Activated CD4-positive, alpha-beta T cell treated with anti-CD3 and anti-CD28 coated beads, Interleukin-2, amount 50 U/mL, for 16 hours (primary cell): Measurements from ENCODE around the gene LAMA5.

Experiments used
- DNase-seq: peaks from one replicate; pipeline ENCODE4 v3.0.0-alpha.2; 2020

The LAMA5 gene

DNA sequence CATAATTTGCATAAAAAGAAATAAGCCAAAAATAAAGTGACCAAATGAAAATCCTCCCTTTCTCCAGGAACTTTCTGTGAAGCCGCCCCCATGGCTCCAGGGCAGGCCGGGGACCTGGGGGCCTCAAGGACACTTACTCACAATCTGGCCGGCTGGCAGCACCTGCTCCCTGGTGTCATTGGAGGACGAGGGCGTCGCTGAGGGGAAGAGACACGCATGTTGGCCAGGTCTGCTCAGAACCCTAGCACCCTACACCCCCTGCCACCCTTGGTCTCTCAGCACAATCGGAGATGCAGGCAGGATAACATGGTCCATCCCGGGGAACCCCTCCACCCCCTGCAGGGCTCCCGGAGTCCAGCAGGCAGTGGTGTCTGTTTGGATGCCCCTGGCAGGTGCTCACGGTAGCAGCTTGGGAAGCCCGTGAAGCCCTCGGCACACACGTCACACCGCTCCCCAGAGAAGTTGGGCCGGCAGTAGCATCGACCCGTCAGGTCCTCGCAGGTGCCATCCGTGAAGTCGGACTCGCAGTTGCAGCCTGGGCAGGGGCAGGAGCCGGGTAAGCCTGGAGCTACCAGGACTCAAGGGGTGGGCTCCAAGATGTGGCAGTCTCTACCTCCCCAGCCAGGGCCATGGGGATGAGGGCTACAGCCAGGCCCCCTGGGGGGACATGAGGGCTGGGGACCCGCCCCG is 21.3 kb downstream of the LAMA5 start:
- no peak for DNase-seq

DNA sequence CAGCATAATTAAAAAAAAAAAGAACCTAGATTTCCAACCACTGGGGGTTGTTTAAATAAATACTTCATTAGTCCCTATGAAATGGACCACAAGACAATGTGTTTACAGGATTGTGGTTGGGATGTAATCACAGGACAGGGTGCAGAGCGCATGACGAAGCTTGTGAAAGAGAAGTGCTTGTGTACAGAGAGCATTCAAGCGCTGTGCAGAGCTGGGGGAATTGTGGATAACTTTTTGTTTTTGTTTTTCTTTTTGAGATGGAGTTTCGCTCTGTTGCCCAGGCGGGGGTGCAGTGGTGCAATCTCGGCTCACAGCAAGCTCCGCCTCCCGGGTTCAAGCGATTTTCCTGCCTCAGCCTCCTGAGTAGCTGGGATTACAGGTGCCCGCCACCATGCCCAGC is 22.3 kb downstream of the LAMA5 start:
- no peak for DNase-seq

DNA sequence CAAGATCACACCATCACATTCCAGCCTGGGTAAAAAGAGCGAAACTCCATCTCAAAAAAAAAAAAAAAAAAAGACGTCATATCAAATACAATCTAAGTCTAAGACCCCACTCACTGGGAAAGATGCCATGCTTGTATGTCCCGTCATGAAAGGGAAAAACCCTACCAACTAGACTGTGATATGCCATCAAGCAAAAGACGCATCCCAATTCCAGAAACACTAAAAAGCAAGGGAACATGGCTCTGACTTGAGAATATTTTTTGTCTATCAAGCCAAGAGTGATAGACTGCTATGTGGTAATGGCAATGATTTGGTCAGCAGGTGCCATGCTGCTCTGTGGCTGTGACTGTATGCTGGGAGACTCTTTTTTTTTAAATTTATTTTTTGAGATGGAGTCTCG is 23.0 kb downstream of the LAMA5 start:
- no peak for DNase-seq

DNA sequence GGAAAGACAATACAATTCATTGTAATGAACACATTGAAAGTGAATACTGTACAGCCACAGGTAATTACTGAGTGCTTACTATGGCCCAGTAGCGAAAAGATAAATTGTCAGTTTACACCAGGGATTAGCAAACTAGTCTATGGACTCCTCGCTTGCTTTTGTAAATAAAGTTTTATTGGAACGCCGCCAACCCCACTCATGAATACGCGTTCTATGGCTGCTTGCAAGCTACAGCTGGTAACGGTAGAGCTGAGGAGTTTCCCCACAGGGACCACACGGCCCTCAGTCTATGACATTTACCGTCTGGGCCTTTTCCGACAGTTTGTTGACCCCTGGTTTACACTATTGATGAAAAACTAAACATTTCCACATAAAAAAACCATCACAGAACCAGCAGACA is 24.2 kb downstream of the LAMA5 start:
- no peak for DNase-seq

DNA sequence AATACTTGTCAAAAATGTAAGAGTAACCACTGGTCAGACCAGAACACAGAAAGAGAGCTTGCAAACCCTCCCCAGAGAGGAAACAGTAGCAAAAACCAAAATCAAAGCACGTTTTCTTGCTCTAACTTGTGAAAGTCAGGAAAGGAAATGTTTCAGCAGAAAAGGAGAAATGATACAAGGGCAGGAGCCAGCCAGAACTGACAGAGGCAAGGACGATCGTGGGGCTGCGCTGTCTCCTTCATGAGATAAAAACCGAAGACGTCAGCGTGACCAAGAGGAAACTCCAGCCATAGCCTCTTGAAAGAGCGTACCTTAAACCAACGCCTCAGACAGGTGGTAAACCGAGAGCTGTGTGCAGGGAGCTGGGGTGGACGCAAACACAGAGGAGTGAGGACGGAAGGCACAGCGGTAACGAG is 27.5 kb downstream of the LAMA5 start:
- DNase-seq, result no peak

DNA sequence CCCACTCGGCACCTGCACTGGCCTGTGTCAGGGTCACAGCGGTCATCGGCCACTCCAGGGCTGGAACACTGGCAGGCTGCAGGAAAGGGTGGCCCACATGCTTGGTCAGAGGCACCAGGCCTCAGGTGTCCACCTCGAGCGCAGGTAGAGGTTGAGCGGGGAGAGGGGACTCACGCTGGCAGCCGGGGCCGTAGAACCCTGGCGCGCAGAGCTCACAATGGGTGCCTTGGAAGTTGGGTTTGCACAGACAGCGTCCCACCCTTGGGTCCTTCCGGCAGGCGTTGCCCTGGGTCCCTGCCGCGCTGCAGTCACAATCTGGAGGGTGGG is 28.9 kb downstream of the LAMA5 start:
- DNase-seq, result no peak

DNA sequence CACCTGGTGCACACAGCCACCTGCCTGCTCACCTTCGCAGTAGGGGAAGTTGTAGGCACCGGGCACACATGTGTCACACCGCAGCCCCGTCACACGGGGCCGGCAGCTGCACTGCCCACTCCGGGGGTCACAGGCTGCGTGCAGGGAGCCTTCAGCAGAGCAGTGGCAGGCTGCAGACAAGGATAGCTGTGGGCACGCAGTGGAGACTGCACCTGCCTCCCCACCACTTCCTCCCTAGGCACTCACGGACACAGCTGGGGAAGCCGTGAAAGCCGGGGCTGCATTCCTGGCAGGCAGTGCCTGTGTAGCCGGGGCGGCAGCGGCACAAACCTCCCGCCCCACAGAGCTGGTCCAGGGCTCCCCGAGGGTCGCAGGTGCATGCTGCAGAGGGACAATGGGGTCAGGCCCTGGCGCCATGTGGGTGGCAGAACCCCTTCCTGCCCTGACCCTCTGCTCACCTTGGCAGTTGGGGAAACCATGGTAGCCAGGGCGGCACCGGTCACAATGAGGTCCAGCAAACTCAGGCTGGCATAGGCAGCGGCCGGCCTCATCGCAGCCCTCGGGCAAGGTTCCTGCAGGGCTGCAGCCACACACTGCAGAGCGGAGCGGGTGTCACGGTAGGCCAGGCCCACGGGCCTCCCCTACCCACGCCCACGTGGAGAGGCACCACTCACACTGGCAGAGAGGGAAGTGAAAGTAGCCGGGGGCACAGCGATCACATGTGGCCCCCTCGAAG is 29.4 kb downstream of the LAMA5 start:
- no peak for DNase-seq

DNA sequence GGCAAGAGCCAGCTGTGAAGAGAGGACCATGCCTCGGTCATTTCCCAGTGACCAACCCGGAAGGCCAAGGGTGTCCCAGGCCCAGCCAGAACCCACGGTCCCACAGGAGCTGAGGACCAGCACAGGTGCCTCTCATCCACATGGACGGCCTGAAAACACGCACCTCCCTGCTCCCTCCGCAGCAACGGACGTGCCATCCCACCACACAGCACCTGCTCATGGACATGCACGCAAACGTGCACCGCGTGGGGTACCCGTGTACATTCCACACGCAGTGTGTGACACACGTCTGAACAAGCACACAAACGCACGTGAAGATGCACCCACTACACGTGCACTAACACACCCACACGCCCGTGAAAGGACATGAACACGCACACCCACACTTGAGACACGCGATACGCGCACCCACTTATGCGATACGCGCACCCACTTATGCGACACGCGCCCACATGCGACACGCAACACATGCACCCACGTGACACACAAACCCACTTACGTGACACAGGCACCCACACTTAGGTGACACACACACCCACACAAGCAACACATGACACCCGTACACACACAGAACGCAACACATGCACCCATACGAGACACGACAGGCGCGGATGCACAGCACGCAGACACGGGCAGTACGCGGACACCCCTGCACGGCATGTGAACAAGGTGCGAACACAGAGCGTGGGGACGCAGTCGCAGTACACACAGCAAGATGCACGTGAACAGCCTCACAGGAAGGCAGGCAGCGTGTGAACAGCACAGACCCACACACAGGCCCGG is 30.1 kb downstream of the LAMA5 start:
- no peak for DNase-seq

DNA sequence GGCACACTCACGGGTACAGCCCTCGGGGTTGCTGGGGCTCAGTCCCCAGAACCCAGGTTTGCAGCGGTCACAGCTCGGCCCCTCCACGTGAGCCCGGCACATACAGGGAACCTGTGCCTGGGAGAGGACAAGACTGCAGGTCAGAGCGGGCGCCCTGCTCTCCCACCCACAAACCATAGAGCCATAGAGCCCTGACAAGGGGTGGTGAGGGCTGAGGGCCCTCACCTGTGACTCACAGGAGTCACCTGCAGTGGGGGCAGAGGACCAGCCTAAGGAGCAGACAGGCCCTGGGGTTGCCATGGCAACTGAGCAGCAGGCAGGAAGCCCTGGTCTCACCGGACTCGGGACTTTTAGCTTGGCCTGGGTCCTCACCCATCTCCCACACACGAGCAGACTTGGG is 30.8 kb downstream of the LAMA5 start:
- no peak for DNase-seq

DNA sequence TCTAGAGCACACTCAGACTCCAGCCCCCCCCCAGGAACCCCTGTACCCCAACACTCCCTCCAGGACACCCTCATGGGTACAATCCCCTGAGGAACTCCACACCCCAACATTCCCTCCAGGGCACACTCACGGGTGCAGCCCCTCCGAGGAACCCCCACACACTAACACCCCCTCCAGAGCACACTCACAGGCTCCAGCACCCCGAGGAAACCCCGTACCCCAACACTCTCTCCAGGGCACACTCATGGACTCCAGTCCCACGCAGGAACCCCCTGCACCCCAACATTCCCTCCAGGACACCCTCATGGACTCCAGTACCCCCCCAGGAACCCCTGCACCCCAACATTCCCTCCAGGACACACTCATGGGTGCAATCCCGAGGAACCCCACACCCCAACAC is 31.6 kb downstream of the LAMA5 start:
- DNase-seq, result no peak

DNA sequence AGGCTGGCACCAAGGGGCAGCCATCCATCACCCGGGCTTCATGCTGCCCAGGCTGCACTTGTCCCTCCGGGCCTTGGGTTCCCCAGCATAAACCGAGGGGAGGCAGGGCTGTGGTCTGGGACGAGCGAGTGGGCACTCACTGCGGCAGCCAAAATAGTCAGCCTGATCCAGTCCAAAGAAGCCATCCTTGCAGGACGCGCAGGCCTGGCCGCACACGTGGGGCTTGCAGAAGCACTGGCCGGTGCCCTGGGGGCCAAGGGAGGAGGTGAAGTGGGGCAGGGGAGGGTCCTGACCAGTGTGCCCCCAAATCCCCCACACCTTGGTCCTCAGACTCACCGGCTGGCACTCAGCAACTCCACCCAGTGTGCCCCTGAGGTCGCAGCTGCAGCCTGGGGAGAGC is 32.2 kb downstream of the LAMA5 start:
- no peak for DNase-seq

DNA sequence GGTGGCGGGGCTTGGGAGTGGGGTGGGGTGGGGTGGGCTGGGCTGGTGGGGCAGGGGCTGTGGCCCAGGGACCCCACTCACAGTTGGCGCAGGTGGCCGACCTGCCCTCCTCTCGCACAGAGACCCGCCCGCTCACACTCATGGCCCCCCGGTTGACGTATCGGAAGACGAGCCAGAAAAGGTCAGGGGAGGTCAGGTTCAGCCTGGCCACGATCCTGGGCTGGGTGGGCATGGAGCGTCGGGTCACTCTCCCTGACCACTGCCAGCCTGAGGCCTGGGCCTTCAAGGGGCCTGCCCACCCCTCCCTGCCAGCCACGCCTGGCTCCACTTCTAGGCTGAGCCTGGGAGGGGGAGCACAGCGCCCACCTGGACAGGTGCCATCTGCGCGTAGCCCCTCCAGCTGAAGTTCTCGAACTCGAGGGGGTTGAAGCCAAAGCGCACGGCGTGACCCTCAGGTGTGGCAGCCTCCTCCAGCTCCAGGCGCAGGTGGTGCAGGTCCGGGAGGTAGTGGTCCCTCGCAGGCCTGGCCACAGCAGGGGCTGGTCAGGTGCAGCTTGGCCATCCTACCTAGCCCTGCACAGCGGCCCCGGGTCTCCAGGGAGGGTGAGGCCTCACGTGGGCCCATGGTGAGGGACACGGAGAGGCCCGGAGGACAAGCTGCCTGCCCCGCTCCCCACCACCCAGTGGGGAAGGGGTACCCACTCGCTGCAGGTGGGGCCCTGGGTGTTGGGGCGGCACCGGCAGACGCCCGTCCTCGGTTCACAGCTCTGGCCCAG is 33.1 kb downstream of the LAMA5 start:
- DNase-seq, result no peak

DNA sequence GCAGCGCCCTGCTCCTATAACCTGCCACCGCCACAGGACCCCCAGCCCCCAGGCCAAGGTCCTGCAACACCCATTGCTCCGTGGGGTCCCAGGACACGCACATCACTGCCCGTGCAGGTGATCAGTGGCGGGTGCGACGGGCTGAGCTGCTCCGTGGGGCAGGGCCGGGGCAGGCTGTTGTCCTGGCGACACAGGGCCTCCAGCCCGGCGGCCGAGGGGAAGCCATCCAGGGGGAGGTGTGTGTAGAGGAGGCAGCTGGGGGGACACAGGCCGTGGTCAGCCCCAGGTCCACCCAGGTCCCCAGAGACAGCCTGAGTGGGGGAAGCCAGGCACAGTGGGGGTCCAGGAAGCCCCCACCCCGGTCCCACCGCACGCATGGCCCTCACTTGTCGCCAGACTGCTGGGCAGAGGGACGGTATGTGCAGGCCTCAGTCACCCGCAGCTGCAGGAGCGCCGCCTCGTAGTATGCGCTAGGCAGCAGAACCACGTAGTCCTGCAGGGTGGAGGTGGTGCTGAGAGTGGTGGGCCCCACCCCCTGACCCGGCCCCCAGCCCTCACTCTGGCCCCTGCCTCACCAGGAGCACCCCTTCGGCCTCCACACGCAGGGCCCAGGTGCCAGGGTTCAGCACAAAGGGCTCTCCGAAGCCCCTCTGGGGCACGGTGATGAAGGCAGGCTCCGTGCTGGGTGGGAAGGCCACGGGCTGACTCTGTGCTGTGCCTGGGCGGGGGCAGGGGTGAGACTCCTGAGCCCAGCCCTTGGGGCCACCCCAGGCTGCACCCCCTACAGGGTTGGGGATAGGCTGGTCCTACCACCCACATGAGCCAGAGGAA is 33.9 kb downstream of the LAMA5 start:
- no peak for DNase-seq

DNA sequence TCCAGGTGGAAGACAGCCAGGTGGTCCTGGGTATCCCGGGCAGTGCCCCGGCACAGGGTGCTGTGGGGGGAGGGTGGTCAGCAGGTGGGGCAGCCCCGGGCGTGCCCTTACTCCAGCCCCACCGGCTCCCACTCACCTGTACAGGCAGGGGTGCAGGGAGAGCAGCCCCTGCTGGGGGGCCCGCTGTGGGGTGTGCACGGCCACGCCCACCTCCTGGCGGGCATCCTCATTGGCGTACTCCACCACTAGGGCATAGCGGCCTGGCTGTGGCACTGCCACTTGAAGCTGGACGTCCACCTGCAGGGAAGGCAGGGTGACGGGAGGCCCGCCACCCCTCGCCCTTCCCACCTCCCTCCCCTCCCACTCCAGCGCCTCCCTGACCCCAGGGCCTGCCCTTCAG is 34.7 kb downstream of the LAMA5 start:
- no peak for DNase-seq

DNA sequence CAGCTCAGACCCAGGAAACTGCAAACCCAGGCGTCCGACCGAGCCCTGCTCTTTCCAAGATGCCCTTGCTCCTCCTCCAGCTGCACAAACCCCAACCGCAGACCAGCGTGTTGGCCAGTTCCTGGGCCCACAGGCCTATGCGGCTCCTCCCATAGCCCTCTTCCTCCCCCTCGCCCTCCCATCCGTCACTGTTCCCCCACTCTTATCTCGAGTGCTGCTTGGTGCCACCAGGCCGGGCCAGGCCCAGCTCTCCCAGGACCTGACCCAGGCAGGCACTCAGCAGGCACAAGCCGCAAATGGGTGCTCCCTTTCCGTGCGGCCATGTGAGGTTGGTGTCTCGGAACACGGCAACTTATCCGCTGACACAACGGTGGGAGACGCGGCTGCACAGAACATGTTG is 35.8 kb downstream of the LAMA5 start:
- DNase-seq, result no peak

DNA sequence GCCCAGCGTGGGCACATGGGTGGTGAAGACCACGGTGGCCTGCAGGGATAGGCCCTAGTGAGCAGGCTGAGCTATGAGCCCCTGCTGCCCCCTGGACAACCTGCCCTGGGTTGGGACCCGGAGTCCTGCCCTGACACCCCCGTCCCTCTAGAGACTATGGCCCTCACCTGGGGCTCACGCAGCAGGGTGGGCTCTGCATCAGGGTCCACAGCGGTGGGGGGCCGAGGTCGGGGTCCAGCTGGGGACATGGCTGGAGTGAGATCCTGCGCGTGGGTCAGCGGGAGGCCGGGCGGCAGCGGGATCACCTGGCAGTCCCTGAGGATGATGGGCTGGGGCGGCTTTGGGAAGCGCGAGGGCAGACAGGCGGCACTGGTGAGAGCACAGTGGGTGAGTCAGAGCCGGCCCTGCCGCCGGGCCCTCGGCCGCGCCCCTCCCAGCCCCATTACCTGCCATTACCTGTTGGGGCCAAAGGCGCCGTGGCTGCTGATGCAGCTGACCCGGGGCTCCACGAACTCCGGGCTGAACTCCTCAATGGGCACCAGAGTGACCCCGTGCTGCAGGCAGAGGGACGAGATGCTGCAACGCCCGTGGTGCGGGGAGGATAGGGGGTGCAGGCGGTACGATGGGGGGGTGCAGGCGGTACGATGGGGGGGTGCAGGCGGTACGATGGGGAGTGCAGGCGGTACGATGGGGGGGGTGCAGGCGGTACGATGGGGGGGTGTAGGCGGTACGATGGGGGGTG is 36.4 kb downstream of the LAMA5 start:
- no peak for DNase-seq

DNA sequence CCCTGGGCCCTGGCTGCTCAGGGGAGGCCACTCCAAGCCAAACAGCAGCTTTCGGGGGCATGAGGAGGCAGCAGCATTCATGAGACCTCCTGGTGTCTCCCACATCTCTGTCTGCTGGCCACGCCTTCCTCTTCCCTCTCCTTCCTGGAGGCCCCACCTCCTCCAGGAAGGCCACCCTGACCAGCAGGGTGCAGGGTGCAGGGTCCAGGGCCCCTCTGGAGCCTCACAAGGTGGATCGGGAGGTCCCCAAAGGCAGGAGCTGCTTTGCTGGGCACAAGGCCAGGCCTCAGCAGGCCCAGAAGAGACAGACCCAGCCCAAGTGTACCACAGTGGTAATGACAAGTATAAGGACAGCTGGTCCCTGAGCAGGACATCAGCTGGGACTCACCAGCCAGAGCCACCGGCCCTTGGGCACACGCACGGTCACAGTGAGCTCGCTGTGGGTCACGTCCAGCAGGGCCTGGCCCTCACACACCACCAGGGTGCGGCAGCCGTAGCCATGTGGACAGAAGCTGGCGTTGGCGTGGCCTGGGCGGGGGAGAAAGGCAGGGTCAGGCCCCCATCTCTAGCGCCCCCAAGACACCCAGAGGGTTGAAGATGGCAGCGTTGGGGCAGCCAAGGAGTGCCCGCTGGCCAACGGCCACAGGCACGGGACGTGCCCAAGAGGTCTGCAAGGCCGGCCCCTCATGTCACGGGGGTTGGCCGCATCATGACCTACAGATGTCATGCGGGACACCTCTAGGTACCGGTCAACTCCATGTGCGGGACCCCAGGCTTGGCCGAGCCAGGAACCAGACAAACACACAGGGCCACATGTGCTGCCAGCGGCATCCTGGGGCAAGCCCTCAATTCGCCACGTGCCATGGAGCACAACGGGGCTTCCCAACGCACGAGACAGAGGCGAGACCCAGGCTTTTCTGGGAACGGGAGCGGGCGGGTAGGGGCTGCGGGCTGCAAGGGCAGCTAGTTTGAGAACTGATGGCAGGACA is 37.4 kb downstream of the LAMA5 start:
- no peak for DNase-seq

DNA sequence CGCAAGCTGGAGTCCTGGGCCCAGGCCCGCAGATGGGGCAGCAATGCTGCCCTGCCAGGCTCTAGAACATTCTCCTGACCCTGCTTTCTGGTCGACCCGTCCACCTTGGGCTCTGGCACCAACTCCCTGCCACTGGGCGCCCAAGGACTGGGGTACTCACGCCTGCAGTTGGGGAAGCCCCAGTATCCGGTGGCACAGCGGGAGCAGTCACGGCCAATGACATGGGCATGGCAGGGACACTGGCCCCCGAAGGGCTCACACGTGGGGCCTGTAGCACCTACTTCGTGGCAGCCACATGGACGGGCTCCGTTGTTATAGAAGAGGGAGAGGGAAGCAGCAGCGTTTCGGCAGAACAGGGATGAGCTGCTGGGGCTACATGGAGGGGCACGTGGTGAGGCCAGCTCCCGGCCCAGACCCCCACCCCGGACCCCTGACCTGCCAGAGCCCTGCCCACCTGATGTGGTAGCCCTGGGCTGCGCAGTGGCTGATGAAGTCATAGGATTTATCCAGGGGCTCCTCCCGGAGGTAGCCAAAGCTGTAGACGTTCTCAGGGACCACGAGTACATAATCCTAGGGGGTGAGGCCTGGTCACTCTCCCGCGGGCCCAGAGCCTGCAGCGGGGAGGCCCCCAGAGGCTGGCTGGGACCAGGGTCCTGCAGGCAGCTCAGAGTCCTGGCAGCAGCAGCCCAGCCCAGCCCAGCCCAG is 38.3 kb downstream of the LAMA5 start:
- DNase-seq, result no peak

DNA sequence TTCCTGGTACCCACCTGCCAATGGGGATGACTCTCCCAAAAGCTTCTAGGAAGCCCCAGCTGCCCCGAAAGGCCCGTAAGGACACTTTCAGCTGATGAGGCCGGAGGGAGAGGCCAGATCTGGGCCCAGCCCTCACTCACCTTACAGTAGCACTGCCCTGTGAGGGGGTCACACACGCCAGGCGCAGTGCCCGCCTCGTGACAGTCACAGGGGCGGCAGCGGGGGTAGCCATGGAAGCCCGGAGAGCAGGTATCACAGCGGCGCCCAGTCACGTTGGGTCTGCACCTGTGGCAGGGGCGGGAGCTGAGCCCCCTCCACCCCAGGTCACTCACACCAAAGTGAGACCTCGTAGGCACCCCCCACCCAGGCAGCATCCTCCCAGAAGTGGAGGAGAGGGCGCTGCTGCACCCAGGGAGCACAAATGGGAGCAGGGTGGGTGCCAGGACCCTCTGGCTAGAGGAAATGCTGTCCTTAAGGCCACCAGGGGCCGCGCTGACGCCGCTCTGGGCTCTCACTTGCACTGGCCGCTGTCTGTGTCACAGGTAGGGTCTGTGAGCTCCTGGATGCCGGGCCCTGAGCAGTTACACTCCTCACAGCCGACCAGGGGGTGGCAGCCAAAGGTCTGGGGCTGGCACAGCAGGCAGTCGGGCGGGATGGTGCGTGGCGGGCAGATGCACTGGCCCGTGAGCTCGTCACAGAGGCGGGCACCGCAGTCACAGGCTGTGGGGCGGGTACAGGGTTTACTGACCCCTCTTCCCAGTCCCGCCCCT is 39.2 kb downstream of the LAMA5 start:
- no peak for DNase-seq
